Kidney (tissue), 14 donors: ENCODE data around the gene GNAO1. TPM values are rescaled to one million over a fixed set of nuclear protein-coding genes. Genes with fewer than 3 reads are reported as not detected.
A peak's percentile ranks its signal among the peaks of the same experiment; 100 is the strongest.

Source experiments
- DNase-seq, 5 donors: peaks; one replicate each; pipeline ENCODE4 v3.0.0-alpha.2; 2013 to 2020
- FAIRE-seq: peaks from 2 replicates; lab custom pipeline; 2012; peaks lifted over from hg19 to GRCh38; lab: Jason Lieb, UNC
- H3K27ac ChIP-seq, 2 donors: one replicate each; pipeline ENCODE4 v1.7.0; 2013; ENCODE audit warnings: low read depth in 2 of 2, low read length in 2 of 2, inconsistent platforms in 1 of 2
- H3K27me3 ChIP-seq: one replicate; pipeline ENCODE4 v1.7.1; 2013; ENCODE audit warnings: low read length, inconsistent platforms; ENCODE audit not compliant: control insufficient read depth, insufficient read depth
- H3K36me3 ChIP-seq, 3 donors: one replicate each; pipeline versions ENCODE4 v1.7.0 to v1.7.1; 2013; ENCODE audit warnings: low read length in 3 of 3, control low read depth in 1 of 3, inconsistent platforms in 1 of 3; ENCODE audit not compliant: insufficient read depth in 3 of 3, control insufficient read depth in 2 of 3
- H3K4me1 ChIP-seq, 3 donors: one replicate each; pipeline versions ENCODE4 v1.7.0 to v1.7.1; 2013; ENCODE audit warnings: low read length in 3 of 3, inconsistent platforms in 1 of 3, low read depth in 1 of 3; ENCODE audit not compliant: control insufficient read depth in 2 of 3, insufficient read depth in 2 of 3
- H3K4me3 ChIP-seq, 3 donors: one replicate each; pipeline versions ENCODE4 v1.7.0 to v1.8.1; 2013; ENCODE audit warnings: low read length in 3 of 3, control low read depth in 1 of 3, inconsistent platforms in 1 of 3
- H3K9ac ChIP-seq, 3 donors: one replicate each; pipeline versions ENCODE4 v1.7.0 to v1.7.1; 2013; ENCODE audit warnings: low read length in 3 of 3, control low read depth in 1 of 3, inconsistent platforms in 1 of 3
- H3K9me3 ChIP-seq, 3 donors: one replicate each; pipeline versions ENCODE4 v1.7.0 to v1.7.1; 2013; ENCODE audit warnings: low read length in 3 of 3, control low read depth in 1 of 3, inconsistent platforms in 1 of 3; ENCODE audit not compliant: control insufficient read depth in 2 of 3, insufficient read depth in 1 of 3
- intact Hi-C: fragments of 100-400 bp; cut with DNase I; formaldehyde crosslinking; loops from one replicate; pipeline ENCODE4 v1.11.1; 2022
- polyA plus RNA-seq: library from polyadenylated mRNA; stranded (reverse); fragments of 350-450 nt; fragmentation: Illumina TruSeq; extraction: RNeasy Lipid Tissue Mini Kit (QIAGEN cat#74804); gene quantifications from one replicate; pipeline ENCODE4 v1.2.3, GENCODE V29; 2014; ENCODE audit warnings: low read depth, low replicate concordance; ENCODE audit not compliant: insufficient read depth
- total RNA-seq: library from RNA; stranded (reverse); fragmentation: NEBNext Ultra II Directional; extraction: Animal tissue kit (Norgen Biotek cat#: 25700); gene quantifications from one replicate; pipeline ENCODE4 v1.2.1, GENCODE V29; 2021
- TF ChIP-seq, protein P1 (sequence below): IDR thresholded peaks from 3 replicates; pipeline ENCODE4 v1.5.1; 2012; ENCODE audit warnings: mild to moderate bottlenecking, moderate library complexity, borderline replicate concordance; ENCODE audit not compliant: insufficient read depth; ENCODE audit errors: extremely low read depth
- donor health status: control.
- donor health status: control.
- donor health status: control.
- donor health status: control.
- donor health status: control.
- donor health status: DM: yes; HTN: yes; CAD: no.
- donor health status: Normal renal cell carcinoma (clear cell type).

Gene GNAO1
- total and polyA plus RNA-seq, 2 donors from 2014 or later = 1.5 to 4.3 TPM

GRCh38 chr16:56257239-56257638, 66.0 kb downstream of the GNAO1 start:
- H3K27ac ChIP-seq = no peak overlapping the region
- intact Hi-C loops = no loop called here
- peaks cover 0 to 6% (median 2%) of the 10 kb centered on the region in 3 donors for H3K4me1 ChIP-seq
- TF ChIP-seq, protein P1, sequence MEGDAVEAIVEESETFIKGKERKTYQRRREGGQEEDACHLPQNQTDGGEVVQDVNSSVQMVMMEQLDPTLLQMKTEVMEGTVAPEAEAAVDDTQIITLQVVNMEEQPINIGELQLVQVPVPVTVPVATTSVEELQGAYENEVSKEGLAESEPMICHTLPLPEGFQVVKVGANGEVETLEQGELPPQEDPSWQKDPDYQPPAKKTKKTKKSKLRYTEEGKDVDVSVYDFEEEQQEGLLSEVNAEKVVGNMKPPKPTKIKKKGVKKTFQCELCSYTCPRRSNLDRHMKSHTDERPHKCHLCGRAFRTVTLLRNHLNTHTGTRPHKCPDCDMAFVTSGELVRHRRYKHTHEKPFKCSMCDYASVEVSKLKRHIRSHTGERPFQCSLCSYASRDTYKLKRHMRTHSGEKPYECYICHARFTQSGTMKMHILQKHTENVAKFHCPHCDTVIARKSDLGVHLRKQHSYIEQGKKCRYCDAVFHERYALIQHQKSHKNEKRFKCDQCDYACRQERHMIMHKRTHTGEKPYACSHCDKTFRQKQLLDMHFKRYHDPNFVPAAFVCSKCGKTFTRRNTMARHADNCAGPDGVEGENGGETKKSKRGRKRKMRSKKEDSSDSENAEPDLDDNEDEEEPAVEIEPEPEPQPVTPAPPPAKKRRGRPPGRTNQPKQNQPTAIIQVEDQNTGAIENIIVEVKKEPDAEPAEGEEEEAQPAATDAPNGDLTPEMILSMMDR = no peak
- H3K9ac ChIP-seq = no peak overlapping the region
- no peak overlapping the region for H3K4me3 ChIP-seq
- H3K27me3 ChIP-seq = no peaks in the 10 kb centered on the region
- no peaks in the 10 kb centered on the region for H3K9me3 ChIP-seq
- peak in 3 of 5 donors; percentile 36 to 78 (median 53) for DNase-seq
- no peaks in the 10 kb centered on the region for H3K36me3 ChIP-seq
- FAIRE-seq = no peak

- Histone ChIP-seq H3K36me3 (no peaks in the 10 kb centered on the region), H3K4me1 (peaks cover 0 to 8% (median 2%) of the 10 kb centered on the region in 3 donors), H3K9ac (no peak overlapping the region), H3K27me3 (no peaks in the 10 kb centered on the region), H3K27ac (no peak overlapping the region), H3K4me3 (no peak overlapping the region), H3K9me3 (no peaks in the 10 kb centered on the region)
- TF ChIP-seq, protein P1 = no peak
- intact Hi-C loops = no loop called here
- peak in 3 of 5 donors; percentile 38 to 87 (median 66) for DNase-seq
- no peak for FAIRE-seq
These were observed 66.5 kb downstream of the GNAO1 start for GRCh38 chr16:56257666-56258342.

DNA sequence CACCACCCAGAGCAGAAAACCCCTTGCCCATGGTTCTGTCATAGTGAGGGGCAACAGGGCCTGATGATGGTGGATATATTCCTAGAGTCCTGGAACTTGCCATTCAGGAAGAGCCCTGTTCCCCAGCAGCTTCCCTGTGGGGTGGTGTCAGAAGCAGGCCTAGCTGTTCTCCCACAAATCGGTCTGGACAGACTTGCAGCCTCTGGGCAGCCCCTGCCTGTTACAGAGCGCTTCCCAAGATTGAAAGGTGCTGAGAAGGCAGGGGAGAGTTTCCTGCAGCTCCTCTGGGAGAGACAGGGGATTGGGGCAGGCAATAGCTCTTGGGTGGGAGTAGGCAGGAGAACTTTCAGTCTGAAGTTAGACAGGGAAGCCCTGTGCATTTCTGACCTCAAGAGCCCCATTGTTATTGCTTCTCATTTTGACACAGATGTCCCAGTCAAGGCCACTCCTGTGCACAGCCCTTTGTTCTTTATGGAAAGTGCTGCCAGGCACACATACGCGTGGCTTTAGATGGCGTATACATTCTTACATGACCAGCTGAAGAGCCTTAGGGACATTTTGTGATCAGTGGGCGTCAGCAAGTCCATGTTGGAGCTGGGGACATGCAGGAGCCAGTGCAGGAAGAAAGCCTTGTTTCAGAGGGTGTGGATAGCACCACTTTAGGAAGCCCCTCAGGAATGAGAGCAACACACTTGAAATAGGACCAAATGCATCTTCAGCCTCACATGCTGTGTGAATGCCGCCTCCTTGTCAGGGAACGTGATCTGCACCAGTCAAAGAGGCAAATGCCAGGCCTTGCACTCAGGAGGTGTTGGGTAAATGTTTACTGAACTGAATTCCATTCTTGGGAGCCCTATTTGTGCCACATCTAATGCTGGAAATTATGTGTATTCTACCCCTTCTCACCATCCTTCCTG, 67.5 kb downstream of the GNAO1 start:
- Histone ChIP-seq H3K4me3 (no peak overlapping the region), H3K4me1 (peaks cover 0 to 8% (median 2%) of the 10 kb centered on the region in 3 donors), H3K9me3 (no peaks in the 10 kb centered on the region), H3K36me3 (no peaks in the 10 kb centered on the region), H3K9ac (no peak overlapping the region), H3K27ac (no peak overlapping the region), H3K27me3 (no peaks in the 10 kb centered on the region)
- intact Hi-C loops = no loop called here
- DNase-seq (no peak), FAIRE-seq (no peak)
- TF ChIP-seq, protein P1 = no peak
